Epithelial cell of proximal tubule (primary cell): ENCODE results near the gene TRIM26. TPM values are rescaled to one million over a fixed set of nuclear protein-coding genes. Genes with fewer than 3 reads are reported as not detected.

Experiments used
- DNase-seq: peaks from one replicate; pipeline ENCODE4 v3.0.0-alpha.2; 2011; ENCODE audit warnings: low read depth
- H3K4me3 ChIP-seq: 2 replicates; pipeline ENCODE4 v1.5.1; 2011; ENCODE audit warnings: low read depth, mild to moderate bottlenecking, low read length
- total RNA-seq: library from RNA; depleted of rRNA; stranded (reverse); fragments of >200 nt; gene quantifications from 2 replicates; pipeline ENCODE4 v1.2.3, GENCODE V29; 2015
- TF ChIP-seq, protein P1 (sequence below): conservative IDR thresholded peaks from 2 replicates; pipeline ENCODE4 v1.5.1; 2012; ENCODE audit warnings: low read depth, mild to moderate bottlenecking, low read length

TRIM26 gene
- total RNA-seq, 1 donor from 2014 or later = 14.7 TPM

DNA sequence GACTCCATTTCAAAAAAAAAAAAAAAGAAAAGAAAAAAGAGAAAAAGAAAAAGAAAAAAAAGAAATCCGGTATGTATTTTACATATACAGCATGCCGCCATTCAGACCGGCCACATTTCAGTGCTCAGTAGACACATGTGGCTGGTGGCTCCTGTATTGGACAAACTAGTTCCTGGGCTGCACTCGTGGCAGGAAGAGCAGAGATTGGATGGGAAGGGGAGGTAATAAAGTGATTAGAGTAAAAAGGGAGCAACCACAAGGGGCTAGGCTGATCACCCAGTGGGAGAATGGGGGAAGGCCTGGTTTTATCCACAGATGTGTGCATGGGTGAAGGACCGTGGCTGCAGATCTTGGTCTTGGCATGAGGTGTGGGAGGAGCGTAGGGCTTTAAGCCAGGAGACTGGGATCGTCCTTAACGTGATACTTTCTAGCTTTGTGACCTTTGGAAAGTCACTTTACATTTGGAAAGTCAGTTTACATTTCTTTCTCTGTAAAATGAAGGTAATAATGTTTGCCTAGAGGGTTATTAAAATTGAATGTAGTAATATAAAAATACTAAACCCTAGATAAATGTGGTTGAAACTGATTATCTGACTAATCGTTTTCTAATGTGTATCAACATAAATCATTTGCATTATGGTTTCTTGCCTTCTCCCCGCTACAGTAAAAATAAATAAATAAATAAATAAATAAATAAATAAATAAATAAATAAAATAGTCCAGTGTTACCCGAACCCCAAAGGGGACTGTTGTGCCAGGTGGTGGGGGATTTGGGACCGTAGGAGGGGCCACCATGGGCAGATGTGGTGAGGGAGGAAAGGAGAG is 50.7 kb downstream of the TRIM26 start:
- TF ChIP-seq, protein P1, sequence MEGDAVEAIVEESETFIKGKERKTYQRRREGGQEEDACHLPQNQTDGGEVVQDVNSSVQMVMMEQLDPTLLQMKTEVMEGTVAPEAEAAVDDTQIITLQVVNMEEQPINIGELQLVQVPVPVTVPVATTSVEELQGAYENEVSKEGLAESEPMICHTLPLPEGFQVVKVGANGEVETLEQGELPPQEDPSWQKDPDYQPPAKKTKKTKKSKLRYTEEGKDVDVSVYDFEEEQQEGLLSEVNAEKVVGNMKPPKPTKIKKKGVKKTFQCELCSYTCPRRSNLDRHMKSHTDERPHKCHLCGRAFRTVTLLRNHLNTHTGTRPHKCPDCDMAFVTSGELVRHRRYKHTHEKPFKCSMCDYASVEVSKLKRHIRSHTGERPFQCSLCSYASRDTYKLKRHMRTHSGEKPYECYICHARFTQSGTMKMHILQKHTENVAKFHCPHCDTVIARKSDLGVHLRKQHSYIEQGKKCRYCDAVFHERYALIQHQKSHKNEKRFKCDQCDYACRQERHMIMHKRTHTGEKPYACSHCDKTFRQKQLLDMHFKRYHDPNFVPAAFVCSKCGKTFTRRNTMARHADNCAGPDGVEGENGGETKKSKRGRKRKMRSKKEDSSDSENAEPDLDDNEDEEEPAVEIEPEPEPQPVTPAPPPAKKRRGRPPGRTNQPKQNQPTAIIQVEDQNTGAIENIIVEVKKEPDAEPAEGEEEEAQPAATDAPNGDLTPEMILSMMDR = no peak
- DNase-seq = no peak
- H3K4me3 ChIP-seq = peak overlapping the region; percentile 49

DNA sequence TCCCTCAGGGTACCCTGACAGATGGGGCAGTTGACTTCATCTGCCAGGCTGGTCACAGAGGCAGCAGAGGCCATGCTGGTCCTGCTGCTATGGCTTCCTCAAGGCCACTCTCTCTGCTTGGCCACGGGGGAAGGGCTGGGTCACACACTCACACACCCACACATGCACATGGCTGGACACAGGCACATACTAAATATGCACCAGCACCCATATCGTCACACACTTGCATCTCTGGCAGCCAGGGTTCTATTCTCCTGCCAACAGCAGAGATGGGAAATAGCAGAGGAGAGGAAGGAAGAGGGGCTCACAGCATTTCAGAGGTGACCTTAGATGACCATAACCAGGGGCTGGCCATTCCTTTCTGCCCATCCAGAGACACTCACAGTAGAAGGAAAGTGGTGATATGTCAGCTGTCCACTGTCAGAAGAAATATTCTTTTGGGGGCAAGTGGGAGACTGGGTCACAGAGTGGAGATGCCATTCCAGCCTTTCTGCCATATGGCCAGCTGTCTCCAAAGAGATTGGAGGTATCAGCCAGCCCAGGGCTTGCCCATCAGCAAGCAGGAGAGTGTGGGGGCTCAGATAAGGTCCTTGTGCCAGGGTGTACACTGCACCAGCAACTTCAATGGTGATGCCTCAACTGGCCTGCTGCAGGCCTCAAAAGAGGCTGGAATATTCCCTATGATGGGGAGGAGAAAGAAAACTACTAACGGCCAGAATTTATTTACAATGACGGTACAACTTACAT is 52.2 kb downstream of the TRIM26 start, which contains the start of gene TRIM10:
Gene TRIM10 (minus strand): TSS at position 427 of the 747 bp plus-strand sequence. CDS start 353 bp downstream, at position 74.
- H3K4me3 ChIP-seq = no peak within 1 kb of the TSS
- DNase-seq = no peak
- TF ChIP-seq, protein P1 = no peak

DNA sequence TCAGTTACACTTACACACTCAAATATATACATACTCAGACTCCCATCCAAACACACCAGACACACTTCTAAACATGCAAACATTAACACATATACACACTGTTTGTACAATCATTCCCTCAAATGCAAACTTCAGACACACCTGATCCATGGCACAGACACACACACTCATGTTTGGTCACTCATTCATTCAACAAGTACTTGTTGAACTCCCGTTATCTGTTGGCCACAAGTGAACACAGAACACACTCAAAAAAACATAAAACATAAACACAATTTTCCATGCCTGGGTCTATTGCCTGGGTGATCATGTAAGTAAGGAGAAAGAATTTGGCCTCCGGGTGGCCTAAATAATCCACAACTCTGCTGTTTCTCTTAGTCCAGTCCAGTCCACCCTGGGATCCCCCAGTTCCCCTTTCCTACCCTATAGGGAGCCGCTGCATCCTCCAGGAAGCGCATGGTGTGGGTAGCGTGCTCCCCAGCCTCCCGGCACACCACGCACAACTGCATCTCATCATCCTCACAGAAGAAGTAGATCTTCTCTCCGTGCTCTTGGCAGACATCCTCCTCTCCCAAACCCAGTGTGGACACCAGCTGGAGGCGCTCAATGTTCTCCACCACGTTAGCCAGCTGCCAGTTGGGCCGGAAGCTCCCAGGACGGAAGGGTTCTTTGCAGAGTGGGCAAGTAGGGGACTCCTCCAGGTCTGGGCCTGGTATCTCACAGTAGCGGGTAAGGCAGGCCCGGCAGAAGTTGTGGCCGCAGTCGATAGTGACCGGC is 53.0 kb downstream of the TRIM26 start:
- H3K4me3 ChIP-seq = no peak overlapping the region
- TF ChIP-seq, protein P1 = no peak
- no peak for DNase-seq

DNA sequence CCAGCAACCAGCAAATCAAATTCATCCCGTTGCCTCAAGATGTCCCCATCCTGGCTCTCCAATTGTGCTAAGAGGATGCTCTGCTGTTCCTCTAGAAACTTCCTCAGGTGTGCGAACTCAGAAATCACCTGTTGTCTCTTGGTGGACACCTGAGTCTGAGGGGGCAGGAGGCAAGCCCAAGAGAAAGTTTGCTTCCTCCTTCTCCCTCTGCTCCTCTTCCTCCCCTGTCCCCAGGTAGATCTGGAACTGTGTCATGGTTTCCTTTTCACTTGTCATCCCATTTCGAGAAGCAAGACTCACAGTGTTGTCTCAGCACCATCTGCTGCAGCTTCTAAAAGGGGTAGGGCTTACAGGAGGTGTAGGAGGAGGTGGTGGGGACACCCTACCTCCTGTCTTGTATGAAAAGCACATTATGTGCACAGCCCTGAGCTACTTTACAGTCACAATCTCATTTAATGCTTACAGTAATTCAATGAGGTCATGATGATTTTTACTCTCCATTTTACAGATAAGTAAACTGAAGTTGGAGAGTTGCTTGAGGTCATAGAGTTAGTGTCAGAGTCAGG is 54.6 kb downstream of the TRIM26 start:
- TF ChIP-seq, protein P1 = no peak
- H3K4me3 ChIP-seq = no peak overlapping the region
- DNase-seq = no peak

DNA sequence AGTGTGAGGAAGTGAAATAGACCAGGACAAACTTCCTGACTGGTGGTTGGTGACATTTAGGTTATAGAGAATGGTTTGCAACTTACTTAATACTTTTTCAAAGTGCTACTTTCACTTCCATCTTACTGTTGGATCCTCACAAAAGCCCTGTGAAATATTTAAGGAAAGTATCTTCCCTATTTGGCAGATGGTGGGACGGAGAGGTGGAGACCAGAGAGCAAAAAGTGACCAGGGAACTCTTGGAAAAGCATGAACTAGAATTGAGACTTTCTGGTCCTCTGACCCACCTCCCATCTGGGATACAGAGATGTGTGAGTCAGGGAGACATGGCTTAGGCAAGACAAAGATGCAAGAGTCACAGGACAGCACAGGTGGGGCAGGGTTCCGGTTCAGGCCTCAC is 55.2 kb downstream of the TRIM26 start:
- DNase-seq = no peak
- TF ChIP-seq, protein P1 = no peak
- no peak overlapping the region for H3K4me3 ChIP-seq

DNA sequence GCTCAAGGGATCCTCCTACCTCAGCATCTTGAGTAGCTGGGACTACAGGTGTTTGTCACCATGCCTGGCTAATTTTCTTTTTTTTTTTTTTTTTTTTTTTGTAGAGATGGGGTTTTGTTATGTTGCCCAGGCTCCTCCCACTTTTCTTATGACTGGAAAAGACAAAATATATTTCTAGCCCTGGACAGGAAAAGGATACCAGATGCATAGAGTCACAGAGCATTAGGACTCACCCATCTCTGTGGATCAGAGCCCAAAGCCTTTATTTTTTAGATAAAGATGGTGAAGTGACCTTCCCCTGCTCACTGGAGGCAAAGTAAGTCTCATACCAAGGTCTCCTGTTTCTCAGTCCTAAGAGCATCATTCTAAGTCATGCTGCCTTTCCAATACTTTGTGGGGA is 55.6 kb downstream of the TRIM26 start:
- TF ChIP-seq, protein P1 = no peak
- no peak overlapping the region for H3K4me3 ChIP-seq
- no peak for DNase-seq
